ENCODE measurements around the gene FGF3. TPM values are rescaled to one million over a fixed set of nuclear protein-coding genes. Genes with fewer than 3 reads are reported as not detected.

Gene FGF3
- total RNA-seq, 1 donor from 2014 or later: not detected

GRCh38 chr11:69775163-69775755 is 44.0 kb downstream of the FGF3 start, which contains the start of gene FGF4:
FGF4 (minus strand) TSS chr11:69775341; CDS start chr11:69775084, 257 bp downstream.
- Mint-ChIP-seq H3K27ac (ENCODE audit: unreplicated experiment) (no peak within 1 kb of the TSS), H3K36me3 (ENCODE audit: low read depth, unreplicated experiment) (no peaks in the 10 kb centered on the region), H3K4me1 (ENCODE audit: unreplicated experiment) (no peaks in the 10 kb centered on the region), H3K4me3 (ENCODE audit: unreplicated experiment) (no peak within 1 kb of the TSS), H3K27me3 (ENCODE audit: unreplicated experiment) (peaks cover 11% of the 10 kb centered on the region), H3K9me3 (ENCODE audit: unreplicated experiment) (no peaks in the 10 kb centered on the region)
- no peak for DNase-seq (ENCODE audit: low spot score)
- no peak for TF ChIP-seq CTCF (IDR thresholded peaks at IDR 0.05; ENCODE audit: unreplicated experiment)

- Mint-ChIP-seq H3K4me3 (ENCODE audit: unreplicated experiment) (no peak overlapping the region), H3K27ac (ENCODE audit: unreplicated experiment) (no peak overlapping the region), H3K36me3 (ENCODE audit: low read depth, unreplicated experiment) (no peaks in the 10 kb centered on the region), H3K4me1 (ENCODE audit: unreplicated experiment) (no peaks in the 10 kb centered on the region), H3K9me3 (ENCODE audit: unreplicated experiment) (no peaks in the 10 kb centered on the region), H3K27me3 (ENCODE audit: unreplicated experiment) (peaks cover 13% of the 10 kb centered on the region)
- DNase-seq (ENCODE audit: low spot score): no peak
- no peak for TF ChIP-seq CTCF (IDR thresholded peaks at IDR 0.05; ENCODE audit: unreplicated experiment)
Measured at GRCh38 chr11:69774354-69775162, 44.7 kb downstream of the FGF3 start.

- Mint-ChIP-seq H3K4me3 (ENCODE audit: unreplicated experiment) (no peak overlapping the region), H3K4me1 (ENCODE audit: unreplicated experiment) (no peaks in the 10 kb centered on the region), H3K27me3 (ENCODE audit: unreplicated experiment) (peaks cover 15% of the 10 kb centered on the region)
Measured at GRCh38 chr11:69773626-69774353, 45.4 kb downstream of the FGF3 start.

GRCh38 chr11:69771466-69771865 is 47.8 kb downstream of the FGF3 start:
- no peaks in the 10 kb centered on the region for H3K36me3 Mint-ChIP-seq (ENCODE audit: low read depth, unreplicated experiment)
- no peak for TF ChIP-seq CTCF (IDR thresholded peaks at IDR 0.05; ENCODE audit: unreplicated experiment)
- no peaks in the 10 kb centered on the region for H3K4me1 Mint-ChIP-seq (ENCODE audit: unreplicated experiment)
- no peaks in the 10 kb centered on the region for H3K9me3 Mint-ChIP-seq (ENCODE audit: unreplicated experiment)
- DNase-seq (ENCODE audit: low spot score): no peak
- H3K27ac Mint-ChIP-seq (ENCODE audit: unreplicated experiment): no peak overlapping the region
- no peak overlapping the region for H3K4me3 Mint-ChIP-seq (ENCODE audit: unreplicated experiment)
- H3K27me3 Mint-ChIP-seq (ENCODE audit: unreplicated experiment): peaks cover 5% of the 10 kb centered on the region

More at GRCh38 chr11:69773626-69774353, 45.4 kb downstream of the FGF3 start:
- no peaks in the 10 kb centered on the region for H3K9me3 Mint-ChIP-seq (ENCODE audit: unreplicated experiment)
- no peak for DNase-seq (ENCODE audit: low spot score)
- H3K27ac Mint-ChIP-seq (ENCODE audit: unreplicated experiment): no peak overlapping the region
- TF ChIP-seq CTCF (IDR thresholded peaks at IDR 0.05; ENCODE audit: unreplicated experiment): no peak
- no peaks in the 10 kb centered on the region for H3K36me3 Mint-ChIP-seq (ENCODE audit: low read depth, unreplicated experiment)
